Measurements from ENCODE around the gene CHD9NB. TPM values are rescaled to one million over a fixed set of nuclear protein-coding genes. Genes with fewer than 3 reads are reported as not detected.

Gene CHD9NB
- total and polyA plus RNA-seq, 11 donors, result 0.21 to 2.3 (median 0.65) TPM; not detected in 1

- peaks cover 24 to 83% (median 71%) of the 10 kb centered on the region in 12 donors for H3K4me1 ChIP-seq
- TF ChIP-seq CTCF (IDR thresholded peaks at IDR 0.05), result no peak
- TF ChIP-seq POLR2A (IDR thresholded peaks at IDR 0.05), result no peak
- H3K4me3 ChIP-seq, result no peak overlapping the region
- no peaks in the 10 kb centered on the region for H3K27me3 ChIP-seq
- H3K9me3 ChIP-seq, result no peaks in the 10 kb centered on the region
- WGBS, 4 donors, result 52 to 60% (median 57%) methylated on average over 9 to 10 of the region's 10 CpGs
- H3K36me3 ChIP-seq, result no peaks in the 10 kb centered on the region
- intact Hi-C loops (cut with DNase I), result loop anchor here in 2 of 10 donors (5.0 kb wide), 2 partner anchors 37 to 38 kb away; no protein-coding TSS in a partner anchor
- DNase-seq (peak; percentile 54 to 83 (median 68)), ATAC-seq (peak in 2 of 4 donors; percentile 2 to 6)
- H3K27ac ChIP-seq, result peak overlapping the region; percentile 52 to 94 (median 72)
Measured at GRCh38 chr16:53094013-53094630, 41.4 kb upstream of the CHD9NB start.

GRCh38 chr16:53093162-53093744 is 40.6 kb upstream of the CHD9NB start:
- 95 to 98% (median 96%) methylated on average over 5 of the region's 5 CpGs for WGBS, 4 donors
- H3K27ac ChIP-seq, result peak overlapping the region; percentile 52 to 95 (median 80)

DNA sequence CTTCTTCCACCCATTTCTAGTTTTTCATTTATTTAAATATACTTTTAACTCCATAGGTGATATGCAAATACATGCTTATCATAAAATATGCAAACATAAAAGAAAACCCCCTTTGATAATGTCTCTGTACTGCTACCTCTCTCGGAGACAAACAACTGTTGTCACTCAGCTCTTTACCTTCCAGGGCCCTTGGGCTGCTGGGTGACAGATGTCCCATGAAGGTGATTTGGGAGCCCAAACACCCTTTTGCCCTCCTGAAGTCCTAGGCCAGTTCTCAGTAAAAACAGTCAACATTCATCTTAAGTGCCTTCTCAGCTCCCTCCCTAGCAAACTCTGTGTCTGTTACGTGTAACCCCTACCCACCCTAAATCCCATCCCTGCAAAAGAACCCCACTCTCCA is 39.6 kb upstream of the CHD9NB start:
- Histone ChIP-seq H3K36me3 (no peaks in the 10 kb centered on the region), H3K9me3 (no peaks in the 10 kb centered on the region), H3K27me3 (no peaks in the 10 kb centered on the region), H3K27ac (peak overlapping the region in 11 of 12 donors; percentile 6 to 97 (median 88)), H3K4me1 (peaks cover 18 to 68% (median 56%) of the 10 kb centered on the region in 12 donors), H3K4me3 (no peak overlapping the region)
- TF ChIP-seq POLR2A (IDR thresholded peaks at IDR 0.05), result no peak
- no peak for TF ChIP-seq CTCF (IDR thresholded peaks at IDR 0.05)
- no peak for DNase-seq
- intact Hi-C loops (cut with DNase I), result loop anchor here in 2 of 10 donors (5.0 kb wide), 2 partner anchors 35 to 40 kb away; no protein-coding TSS in a partner anchor
- no peak for ATAC-seq
- WGBS, 4 donors, result 47 to 86% (median 83%) methylated on average over 2 of the region's 2 CpGs

More at GRCh38 chr16:53093162-53093744, 40.6 kb upstream of the CHD9NB start:
- no peak for ATAC-seq
- DNase-seq, result no peak
- H3K4me3 ChIP-seq, result no peak overlapping the region
- no peaks in the 10 kb centered on the region for H3K36me3 ChIP-seq
- no peaks in the 10 kb centered on the region for H3K9me3 ChIP-seq
- no peak for TF ChIP-seq POLR2A (IDR thresholded peaks at IDR 0.05)
- no peaks in the 10 kb centered on the region for H3K27me3 ChIP-seq
- H3K4me1 ChIP-seq, result peaks cover 21 to 76% (median 64%) of the 10 kb centered on the region in 12 donors
- intact Hi-C loops (cut with DNase I), result loop anchor here in 2 of 10 donors (5.0 kb wide), 2 partner anchors 36 to 39 kb away; no protein-coding TSS in a partner anchor

DNA sequence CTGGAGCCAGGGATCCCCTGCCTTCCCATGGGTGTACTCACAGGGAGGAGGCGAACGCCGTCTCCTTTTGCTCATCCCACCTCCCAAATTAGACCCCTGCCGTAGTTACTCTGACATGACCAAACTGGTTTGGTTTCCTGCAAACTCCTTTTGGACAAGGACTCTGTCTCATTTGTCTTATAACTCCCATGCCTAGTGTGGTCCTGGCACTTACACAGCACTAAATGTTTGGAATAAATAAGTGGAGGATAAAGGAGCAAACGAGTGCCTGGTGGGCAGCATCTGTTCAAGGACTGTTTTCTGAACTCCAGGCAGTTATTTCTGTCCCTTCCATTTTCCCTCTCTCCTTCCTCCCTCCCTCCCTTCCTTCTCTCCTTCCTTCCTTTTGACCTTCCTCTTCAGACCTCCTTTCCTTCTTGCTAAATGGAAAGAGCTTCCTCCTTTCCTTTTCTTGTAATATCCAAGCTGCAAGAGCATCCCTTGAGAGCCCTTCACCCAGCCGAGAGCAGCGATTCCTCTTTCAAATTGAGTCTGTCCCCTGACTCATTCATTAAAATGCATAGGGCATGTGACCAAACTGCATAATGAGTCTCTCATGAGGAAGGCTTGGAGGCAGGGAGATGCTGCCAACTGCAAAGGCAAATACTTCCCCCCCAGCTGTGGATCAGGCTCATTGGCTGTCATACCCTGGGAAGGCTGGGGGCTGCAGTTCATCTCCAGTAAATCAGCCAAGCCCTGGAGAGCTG is 38.9 kb upstream of the CHD9NB start:
- Histone ChIP-seq H3K9me3 (no peaks in the 10 kb centered on the region), H3K4me1 (peaks cover 18 to 68% (median 57%) of the 10 kb centered on the region in 12 donors), H3K27ac (peak overlapping the region; percentile 68 to 97 (median 88)), H3K36me3 (no peaks in the 10 kb centered on the region), H3K27me3 (no peaks in the 10 kb centered on the region), H3K4me3 (peak overlapping the region in 3 of 12 donors; percentile 0 to 11 (median 7))
- intact Hi-C loops (cut with DNase I), result loop anchor here in 6 of 10 donors (1.0 to 5.0 kb wide), 6 partner anchors 8 to 41 kb away; no protein-coding TSS in a partner anchor
- peak; percentile 24 to 54 (median 44) for ATAC-seq
- WGBS, 4 donors, result 35 to 47% (median 44%) methylated on average over 7 of the region's 7 CpGs
- no peak for TF ChIP-seq POLR2A (IDR thresholded peaks at IDR 0.05)
- no peak for TF ChIP-seq CTCF (IDR thresholded peaks at IDR 0.05)
- DNase-seq, result peak; percentile 73 to 85 (median 81)
